SU-DHL-6 (cell line): ENCODE results near the gene TPRA1.

ENCODE experiments used
- H2AFZ ChIP-seq: fragments of 200-600 bp; sonication (generic); 2 replicates; pipeline ENCODE4 v1.6.1; 2014; ENCODE audit warnings: low read depth, mild to moderate bottlenecking, moderate library complexity, mixed read lengths, antibody characterized with exemption, low read length; ENCODE audit not compliant: severe bottlenecking
- H3F3A ChIP-seq: fragments of 200-600 bp; shearing (Covaris generic); 2 replicates; pipeline ENCODE4 v1.6.0; 2016; ENCODE audit warnings: antibody characterized with exemption, mild to moderate bottlenecking; ENCODE audit not compliant: insufficient read depth
- H3K27ac ChIP-seq: fragments of 200-600 bp; sonication (generic); 2 replicates; pipeline ENCODE4 v1.5.1; 2016; ENCODE audit warnings: low read depth, mild to moderate bottlenecking, low read length, moderate library complexity, mixed read lengths
- H3K27me3 ChIP-seq: fragments of 200-600 bp; sonication (generic), shearing (Covaris generic); 2 replicates; pipeline ENCODE4 v1.6.0; 2014; ENCODE audit warnings: mild to moderate bottlenecking, low read length
- H3K36me3 ChIP-seq: fragments of 200-600 bp; sonication (generic); 2 replicates; pipeline ENCODE4 v1.6.1; 2014; ENCODE audit warnings: mild to moderate bottlenecking, low read length, mixed read lengths
- H3K4me2 ChIP-seq: fragments of 300-600, 200-600 bp; shearing (Covaris generic), sonication (generic); 2 replicates; pipeline ENCODE4 v1.6.0; 2014; ENCODE audit warnings: low read length, low read depth, mild to moderate bottlenecking; ENCODE audit not compliant: poor library complexity, severe bottlenecking
- H3K4me3 ChIP-seq: fragments of 200-600 bp; sonication (generic); 2 replicates; pipeline ENCODE4 v1.5.1; 2014; ENCODE audit warnings: antibody characterized with exemption, low read length, mild to moderate bottlenecking, mixed read lengths; ENCODE audit not compliant: insufficient read depth, poor library complexity, severe bottlenecking
- H3K79me2 ChIP-seq: fragments of 200-600 bp; sonication (generic); 2 replicates; pipeline ENCODE4 v1.6.1; 2014; ENCODE audit warnings: mild to moderate bottlenecking, low read length, moderate library complexity; ENCODE audit not compliant: insufficient read depth
- H3K9ac ChIP-seq: fragments of 200-600 bp; sonication (generic); 2 replicates; pipeline ENCODE4 v1.7.0; 2014; ENCODE audit warnings: mild to moderate bottlenecking, low read length
- H3K9me2 ChIP-seq: fragments of 200-600 bp; sonication (generic); replicated peaks from 2 replicates; pipeline ENCODE4 v1.6.1; 2014; ENCODE audit warnings: low read length; ENCODE audit not compliant: insufficient read depth
- H3K9me3 ChIP-seq: fragments of 200-600 bp; sonication (generic); 2 replicates; pipeline ENCODE4 v1.6.1; 2014; ENCODE audit warnings: low read length, mixed read lengths; ENCODE audit not compliant: insufficient read depth
- H4K20me1 ChIP-seq: fragments of 200-600 bp; sonication (generic); 2 replicates; pipeline ENCODE4 v1.6.1; 2014; ENCODE audit warnings: low read depth, mild to moderate bottlenecking, antibody characterized with exemption, low read length, moderate library complexity, mixed read lengths
- EZH2phosphoT487 ChIP-seq: fragments of 200-600 bp; sonication (generic), shearing (Covaris generic); conservative IDR thresholded peaks from 2 replicates; pipeline ENCODE4 v1.6.1; 2018; ENCODE audit warnings: mild to moderate bottlenecking, antibody characterized with exemption, low read length, moderate library complexity, mixed read lengths
- TF ChIP-seq, protein P1 (sequence below): fragments of 200-600 bp; sonication (generic); IDR thresholded peaks from one replicate; pipeline ENCODE4 v1.5.1; 2017; ENCODE audit warnings: antibody characterized with exemption, mild to moderate bottlenecking, low read length, moderate library complexity; ENCODE audit not compliant: insufficient read depth, poor library complexity, severe bottlenecking

TPRA1 gene

DNA sequence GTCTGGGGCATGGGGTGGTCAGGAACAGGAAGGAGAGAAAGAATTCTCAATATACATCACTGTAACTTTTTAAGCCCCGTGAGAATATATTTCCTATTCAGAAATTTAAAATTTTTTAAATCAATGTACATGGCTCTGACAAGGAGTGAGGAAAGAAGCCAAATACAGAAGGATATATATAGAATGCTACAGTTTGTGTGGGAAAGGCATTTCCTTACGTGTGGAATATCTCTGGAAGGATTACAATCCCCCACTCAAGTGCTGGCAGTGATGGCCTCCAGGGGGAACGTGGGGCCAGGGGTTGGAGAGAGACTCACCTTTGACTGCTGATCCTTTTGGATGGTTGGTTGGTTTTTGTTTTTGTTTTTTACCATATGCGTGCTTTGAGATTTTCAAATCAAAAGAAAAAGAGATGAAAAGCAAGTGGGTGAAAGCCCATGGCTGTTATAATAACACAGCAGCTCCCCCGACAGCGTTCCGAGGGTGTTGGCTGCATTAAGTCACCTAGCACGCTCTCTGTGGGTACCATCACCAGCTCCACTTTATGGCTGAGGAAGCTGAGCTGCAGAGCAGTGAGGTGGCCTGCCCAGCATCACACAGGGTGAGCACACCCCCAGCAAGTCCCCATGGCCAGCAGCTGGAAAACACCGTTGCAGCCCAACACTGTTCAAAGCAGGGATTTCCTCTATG, 39.9 kb downstream of the TPRA1 start:
- Histone ChIP-seq H4K20me1 (no peaks in the 10 kb centered on the region), H2AFZ (no peak overlapping the region), H3F3A (no peaks in the 10 kb centered on the region), H3K9me2 (no peaks in the 10 kb centered on the region), H3K27ac (no peak overlapping the region), H3K4me3 (no peak overlapping the region), H3K9ac (no peak overlapping the region), H3K27me3 (0 out of 2 replicates have a peak, but pooled peaks cover 4% of the 10 kb centered on the region), H3K36me3 (no peaks in the 10 kb centered on the region), H3K79me2 (no peaks in the 10 kb centered on the region), H3K4me2 (no peak overlapping the region), H3K9me3 (no peaks in the 10 kb centered on the region)
- TF ChIP-seq, protein P1, sequence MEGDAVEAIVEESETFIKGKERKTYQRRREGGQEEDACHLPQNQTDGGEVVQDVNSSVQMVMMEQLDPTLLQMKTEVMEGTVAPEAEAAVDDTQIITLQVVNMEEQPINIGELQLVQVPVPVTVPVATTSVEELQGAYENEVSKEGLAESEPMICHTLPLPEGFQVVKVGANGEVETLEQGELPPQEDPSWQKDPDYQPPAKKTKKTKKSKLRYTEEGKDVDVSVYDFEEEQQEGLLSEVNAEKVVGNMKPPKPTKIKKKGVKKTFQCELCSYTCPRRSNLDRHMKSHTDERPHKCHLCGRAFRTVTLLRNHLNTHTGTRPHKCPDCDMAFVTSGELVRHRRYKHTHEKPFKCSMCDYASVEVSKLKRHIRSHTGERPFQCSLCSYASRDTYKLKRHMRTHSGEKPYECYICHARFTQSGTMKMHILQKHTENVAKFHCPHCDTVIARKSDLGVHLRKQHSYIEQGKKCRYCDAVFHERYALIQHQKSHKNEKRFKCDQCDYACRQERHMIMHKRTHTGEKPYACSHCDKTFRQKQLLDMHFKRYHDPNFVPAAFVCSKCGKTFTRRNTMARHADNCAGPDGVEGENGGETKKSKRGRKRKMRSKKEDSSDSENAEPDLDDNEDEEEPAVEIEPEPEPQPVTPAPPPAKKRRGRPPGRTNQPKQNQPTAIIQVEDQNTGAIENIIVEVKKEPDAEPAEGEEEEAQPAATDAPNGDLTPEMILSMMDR = no peak
- TF ChIP-seq EZH2phosphoT487 = no peak

DNA sequence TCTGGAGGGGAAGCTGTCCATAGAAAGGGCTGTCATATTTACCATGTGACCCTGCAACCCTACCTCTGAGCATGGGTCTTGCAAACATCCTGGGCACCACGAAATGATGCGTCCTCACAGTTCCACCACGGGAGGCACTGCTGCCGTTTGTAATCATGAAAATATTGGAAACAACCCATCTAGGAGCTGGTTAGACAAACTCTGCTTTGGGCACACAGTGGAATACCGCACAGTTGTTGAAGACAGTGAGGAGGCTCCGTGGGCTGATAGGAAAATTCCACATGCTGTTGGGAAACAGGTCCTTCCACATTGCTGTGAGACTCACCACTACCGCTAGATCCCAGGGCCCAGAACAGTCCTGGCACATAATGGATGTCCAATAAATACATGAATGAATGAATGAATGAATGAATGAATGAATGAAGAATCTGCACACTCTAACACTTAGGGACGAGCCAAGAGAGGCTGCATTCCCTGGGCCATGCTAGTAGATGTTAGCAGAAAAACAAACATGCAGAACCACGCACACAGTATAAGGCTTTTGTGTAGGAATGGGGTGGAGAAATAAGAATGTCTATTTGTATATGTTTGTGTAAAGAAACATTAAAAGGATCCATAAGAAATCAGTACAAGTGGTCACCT, 40.6 kb downstream of the TPRA1 start:
- Histone ChIP-seq H3K79me2 (no peaks in the 10 kb centered on the region), H3K9me3 (no peaks in the 10 kb centered on the region), H3K4me3 (no peak overlapping the region), H3F3A (no peaks in the 10 kb centered on the region), H3K27me3 (0 out of 2 replicates have a peak, but pooled peaks cover 4% of the 10 kb centered on the region), H3K27ac (no peak overlapping the region), H3K9me2 (no peaks in the 10 kb centered on the region), H4K20me1 (no peaks in the 10 kb centered on the region), H2AFZ (no peak overlapping the region), H3K36me3 (no peaks in the 10 kb centered on the region), H3K9ac (no peak overlapping the region), H3K4me2 (no peak overlapping the region)
- TF ChIP-seq EZH2phosphoT487 = no peak
- TF ChIP-seq, protein P1 = no peak

DNA sequence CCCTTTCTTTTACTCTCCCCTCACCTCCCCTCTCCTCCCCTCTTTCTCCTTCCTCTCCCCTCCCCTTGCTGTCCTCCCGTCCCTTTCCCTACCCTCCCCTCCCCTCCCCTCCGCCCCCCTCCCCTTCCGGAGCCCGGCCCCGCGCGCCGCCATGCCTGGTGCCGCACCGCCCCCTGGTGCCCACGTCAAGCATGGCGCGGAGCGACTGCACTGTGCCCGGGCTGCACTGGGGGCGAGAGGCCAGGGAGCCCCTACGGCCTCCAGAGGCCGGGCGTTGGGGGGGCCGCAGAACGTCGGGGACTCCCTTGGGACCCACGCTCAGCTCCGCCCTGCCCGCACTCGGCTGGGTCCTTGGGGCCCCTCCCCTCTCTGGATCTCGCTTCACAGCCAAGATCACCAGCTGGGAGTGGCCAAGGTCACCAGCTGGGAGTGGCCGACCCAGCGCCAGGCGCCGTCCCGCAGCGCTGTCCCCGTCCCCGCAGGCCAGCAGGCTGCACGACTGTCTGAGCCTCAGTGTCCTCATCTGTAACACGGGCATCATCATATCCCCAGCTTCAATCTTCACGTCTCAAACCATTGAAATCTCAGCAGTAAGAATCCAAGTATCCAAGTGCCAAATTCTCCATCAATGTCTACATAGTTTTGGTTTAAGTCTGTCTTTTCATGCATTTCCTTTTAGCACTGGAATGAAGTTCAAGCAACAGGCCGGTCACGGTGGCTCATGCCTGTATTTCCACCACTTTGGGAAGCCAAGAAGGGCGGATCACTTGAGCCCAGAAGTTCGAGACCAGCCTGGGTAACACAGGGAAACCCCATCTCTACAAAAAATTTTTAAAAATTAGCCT, 42.5 kb downstream of the TPRA1 start:
- Histone ChIP-seq H4K20me1 (no peaks in the 10 kb centered on the region), H3K4me2 (peak overlapping the region; percentile 47), H3K36me3 (no peaks in the 10 kb centered on the region), H3K79me2 (no peaks in the 10 kb centered on the region), H3F3A (no peaks in the 10 kb centered on the region), H3K27ac (no peak overlapping the region), H3K4me3 (no peak overlapping the region), H3K9me3 (no peaks in the 10 kb centered on the region), H3K27me3 (0 out of 2 replicates have a peak, but pooled peaks cover 4% of the 10 kb centered on the region), H2AFZ (no peak overlapping the region), H3K9me2 (no peaks in the 10 kb centered on the region), H3K9ac (no peak overlapping the region)
- no peak for TF ChIP-seq EZH2phosphoT487
- TF ChIP-seq, protein P1 = peak; percentile 23
